PC-9 (cell line): ENCODE results near the gene SAG.

Experiments
- CTCF ChIP-seq: fragments of 200-600 bp; sonication (generic); conservative IDR thresholded peaks from 2 replicates; pipeline ENCODE4 v1.6.1; 2017; ENCODE audit warnings: mixed run types, antibody characterized with exemption, mild to moderate bottlenecking, moderate library complexity
- EZH2 ChIP-seq: fragments of 200-600 bp; sonication (generic); IDR thresholded peaks from 2 replicates; pipeline ENCODE4 v1.8.0; 2017; ENCODE audit warnings: antibody characterized with exemption, low read depth

- TF ChIP-seq CTCF (no peak), EZH2 (no peak)
These were observed 33.7 kb downstream of the SAG start for GRCh38 chr2:233341296-233341695.
